ENCODE results near the gene TMEM271.

TMEM271 gene, protein sequence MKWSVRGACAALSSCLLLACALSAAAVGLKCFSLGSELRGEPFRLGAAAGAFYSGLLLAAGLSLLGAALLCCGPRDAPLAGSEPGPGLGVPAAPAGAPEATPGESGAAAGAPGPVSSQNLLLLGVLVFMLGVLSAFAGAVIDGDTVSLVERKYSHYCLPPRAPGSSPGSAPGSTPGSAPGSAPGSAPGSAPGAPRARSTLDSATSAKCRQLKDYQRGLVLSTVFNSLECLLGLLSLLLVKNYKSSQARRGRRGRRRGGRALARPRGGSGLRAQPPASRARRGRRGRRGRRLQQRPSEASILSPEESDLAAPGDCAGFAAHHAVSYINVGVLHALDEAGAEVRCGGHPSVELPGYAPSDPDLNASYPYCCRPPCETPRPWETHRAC

DNA sequence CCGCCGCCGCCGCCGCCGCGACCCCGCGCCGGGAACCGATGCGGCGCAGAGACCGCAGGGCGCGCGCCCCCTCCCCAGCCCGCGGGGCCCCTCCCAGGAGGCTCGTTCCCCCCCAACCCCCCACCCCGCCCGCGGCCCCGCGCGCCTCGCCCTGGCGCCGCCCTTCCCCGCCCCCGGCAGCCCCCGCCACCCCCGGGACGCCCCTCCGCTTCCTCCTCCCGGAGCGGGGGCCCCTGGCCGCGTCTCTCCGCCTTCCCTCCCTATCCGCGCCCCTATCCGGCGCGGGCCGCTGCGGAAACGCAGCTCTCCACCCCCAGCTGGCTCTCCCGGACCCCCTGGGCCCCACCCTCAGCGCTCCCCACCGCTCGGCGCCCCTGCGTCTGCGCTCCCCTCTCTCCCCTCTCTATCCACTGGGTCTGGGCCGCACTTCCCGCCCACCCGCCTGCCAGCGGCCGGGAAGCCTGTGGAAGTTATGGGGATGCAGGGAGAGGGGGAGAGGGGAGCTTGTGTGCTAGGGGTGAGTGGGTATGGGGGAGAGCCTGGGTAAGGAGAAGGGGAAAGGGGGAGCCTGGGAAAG, at the start of gene TMEM271:
TMEM271 (minus strand) TSS at position 51 of the 577 bp plus-strand sequence. CDS start 233 bp downstream, outside the sequence.
- DNase-seq (ENCODE audit: low read depth in 2 of 2), result no peak

DNA sequence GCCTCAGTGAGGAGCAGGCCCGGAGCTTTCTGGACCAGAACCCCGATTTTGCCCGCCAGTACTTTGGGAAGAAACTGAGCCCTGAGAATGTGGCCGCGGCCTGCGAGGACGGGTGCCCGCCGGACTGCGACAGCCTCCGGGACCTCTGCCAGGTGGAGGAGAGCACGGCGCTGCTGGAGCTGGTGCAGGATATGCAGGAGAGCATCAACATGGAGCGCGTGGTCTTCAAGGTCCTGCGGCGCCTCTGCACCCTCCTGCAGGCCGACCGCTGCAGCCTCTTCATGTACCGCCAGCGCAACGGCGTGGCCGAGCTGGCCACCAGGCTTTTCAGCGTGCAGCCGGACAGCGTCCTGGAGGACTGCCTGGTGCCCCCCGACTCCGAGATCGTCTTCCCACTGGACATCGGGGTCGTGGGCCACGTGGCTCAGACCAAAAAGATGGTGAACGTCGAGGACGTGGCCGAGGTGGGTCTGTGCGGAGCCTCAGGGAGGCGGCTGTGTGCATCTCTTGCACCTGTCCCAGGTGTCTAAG, 49.6 kb upstream of the TMEM271 start:
- no peak for DNase-seq (ENCODE audit: low read depth in 2 of 2)

DNA sequence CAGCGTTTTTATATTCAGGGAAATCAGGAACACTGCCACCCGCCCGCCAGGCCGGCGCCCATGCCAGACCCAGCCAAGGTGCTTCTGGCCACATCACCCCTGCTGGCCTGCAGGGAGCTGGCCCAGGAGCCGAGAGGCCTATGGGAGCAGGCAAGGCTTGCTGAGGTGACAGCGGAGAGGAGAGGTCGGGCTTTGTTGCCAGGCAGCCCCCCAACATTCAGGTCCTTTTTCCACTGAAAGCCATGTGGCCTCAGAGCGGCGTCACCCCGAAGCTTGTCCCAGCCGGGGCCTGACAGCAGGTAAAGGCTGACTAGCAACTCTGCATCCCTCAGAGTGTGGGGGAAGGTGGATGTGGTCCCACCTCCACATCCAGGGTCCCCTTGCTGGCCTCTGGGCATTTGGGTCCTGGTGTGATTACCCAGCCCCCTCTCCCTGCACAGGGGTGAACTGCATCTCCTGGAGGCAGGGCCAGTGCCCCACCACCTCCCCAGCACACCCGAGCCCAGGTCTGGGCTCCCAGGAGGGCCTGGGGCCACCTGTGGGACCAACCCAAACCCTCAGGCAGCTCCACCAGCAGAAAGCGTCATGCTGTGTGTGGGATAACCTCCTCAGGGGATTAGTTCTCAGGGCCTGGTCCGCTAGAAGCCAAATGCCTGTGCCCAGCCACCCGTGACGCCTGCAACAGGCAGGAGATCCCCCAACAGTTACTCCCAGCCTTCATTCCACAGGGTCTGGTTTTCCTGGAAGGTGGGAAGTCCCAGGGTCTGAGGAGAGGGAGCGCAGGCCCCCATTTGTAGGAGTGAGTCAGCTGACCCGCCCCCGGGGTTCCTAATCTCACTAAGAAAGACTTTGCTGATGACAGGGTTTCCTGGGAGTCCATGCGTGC, 48.9 kb upstream of the TMEM271 start, which contains the start of gene PDE6B:
PDE6B (plus strand) TSS at position 869 of the 886 bp plus-strand sequence. CDS start 54 bp downstream, outside the sequence.
- DNase-seq (ENCODE audit: low read depth in 2 of 2), result no peak

DNA sequence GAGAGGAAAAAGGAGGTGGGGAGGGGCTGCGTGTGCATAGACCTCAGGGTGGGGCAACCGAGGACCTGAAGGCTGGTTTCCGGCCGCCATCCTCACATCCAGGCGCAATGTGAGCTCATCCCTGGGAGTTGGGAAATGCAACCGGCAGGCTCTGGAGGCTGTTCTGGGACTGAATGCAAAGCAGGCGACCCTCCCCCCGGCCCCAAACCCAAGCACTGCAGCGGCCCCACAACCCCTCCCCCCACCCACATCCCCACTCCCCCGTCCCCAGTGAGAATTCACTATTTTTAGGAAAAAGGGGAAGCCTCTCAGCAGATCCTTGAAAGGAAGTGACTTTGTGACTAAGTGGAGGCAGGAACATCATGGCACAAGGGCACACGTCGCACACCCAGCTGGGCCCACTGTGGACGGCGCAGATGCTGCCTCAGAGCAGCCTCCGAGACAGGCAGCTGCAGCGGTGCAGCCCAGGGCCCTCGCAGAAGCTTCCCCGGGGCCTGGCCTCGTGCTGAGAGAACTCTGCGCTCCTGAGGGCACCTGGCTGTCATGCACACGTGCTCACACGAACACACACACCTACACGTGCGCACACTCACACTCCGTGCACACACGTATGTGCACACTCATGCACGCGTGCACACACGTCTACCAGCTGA, 47.9 kb upstream of the TMEM271 start:
- DNase-seq (ENCODE audit: low read depth in 2 of 2), result no peak

DNA sequence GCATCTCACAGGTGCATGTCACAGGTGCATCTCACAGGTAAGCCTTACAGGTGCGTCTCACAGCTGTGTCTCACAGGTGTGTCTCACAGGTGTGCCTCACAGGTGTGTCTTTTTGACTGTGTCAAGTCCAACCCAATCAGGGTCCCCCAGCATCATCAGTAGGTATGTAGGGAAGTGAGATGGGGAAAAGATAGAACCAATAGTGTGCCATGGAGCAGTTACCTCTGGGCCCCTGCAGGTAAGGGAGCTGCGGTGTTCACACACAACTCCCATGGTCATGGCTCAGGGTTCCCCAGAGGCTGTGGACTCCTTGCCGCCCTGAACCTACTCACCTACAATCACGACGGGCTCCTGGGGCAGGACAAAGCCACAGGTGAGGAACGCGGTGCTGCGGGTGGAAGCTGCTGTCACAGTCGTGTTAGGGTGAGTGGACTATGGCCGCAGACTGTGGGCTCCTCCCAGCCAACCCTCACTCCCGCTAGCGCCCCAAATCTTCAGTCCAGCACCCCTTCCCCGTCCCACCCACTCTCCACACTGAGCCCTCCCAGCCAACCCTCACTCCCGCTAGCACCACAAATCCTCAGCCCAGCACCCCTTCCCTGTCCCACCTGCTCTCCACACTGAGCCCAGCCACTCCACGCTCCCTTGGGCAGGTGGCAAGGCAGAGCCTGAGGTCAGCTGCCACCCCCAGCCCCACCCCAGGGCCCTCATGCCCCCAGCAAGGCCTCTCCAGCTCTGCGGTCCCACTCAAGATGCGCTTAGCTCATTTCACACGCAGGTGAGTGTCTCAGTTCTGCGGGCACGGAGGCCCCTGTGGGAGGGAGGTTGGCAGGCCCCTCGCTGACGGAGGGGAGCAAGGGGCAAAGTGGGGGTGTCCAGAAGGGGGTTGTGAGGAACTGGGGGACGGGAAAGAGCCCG, 47.2 kb upstream of the TMEM271 start:
- no peak for DNase-seq (ENCODE audit: low read depth in 2 of 2)

DNA sequence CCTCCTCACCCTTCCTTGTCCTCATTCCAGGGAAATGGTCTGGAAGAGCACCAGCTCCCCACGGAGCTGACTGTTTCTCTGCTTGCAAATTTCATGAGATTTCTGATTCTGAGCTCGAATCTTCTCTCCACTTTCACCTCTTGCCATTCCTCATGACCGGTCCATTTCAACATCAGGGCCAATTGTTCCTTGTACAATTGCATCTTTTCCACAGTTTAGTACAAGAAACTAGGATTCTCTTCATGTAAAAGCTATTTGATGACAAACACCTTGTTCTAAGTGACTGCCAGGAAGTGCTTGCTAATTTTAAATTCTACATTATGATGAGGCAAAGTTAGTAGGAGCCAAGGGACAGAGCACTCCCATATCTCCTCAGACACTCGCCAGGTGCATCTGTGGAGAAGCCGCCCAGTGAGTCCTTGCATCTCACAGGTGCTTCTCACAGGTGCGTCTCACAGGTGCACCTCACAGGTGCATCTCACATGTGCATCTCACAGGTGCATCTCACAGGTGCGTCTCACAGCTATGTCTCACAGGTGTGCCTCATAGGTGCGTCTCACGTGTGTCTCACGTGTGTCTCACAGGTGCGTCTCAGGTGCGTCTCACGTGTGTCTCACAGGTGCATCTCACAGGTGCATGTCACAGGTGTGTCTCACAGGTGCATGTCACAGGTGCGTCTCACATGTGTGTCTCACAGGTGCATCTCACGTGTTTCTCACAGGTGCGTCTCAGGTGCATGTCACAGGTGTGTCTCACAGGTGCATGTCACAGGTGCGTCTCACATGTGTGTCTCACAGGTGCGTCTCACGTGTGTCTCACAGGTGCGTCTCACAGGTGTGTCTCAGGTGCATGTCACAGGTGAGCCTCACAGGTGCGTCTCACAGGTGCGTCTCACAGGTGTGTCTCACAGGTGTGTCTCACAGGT, 46.2 kb upstream of the TMEM271 start:
- no peak for DNase-seq (ENCODE audit: low read depth in 2 of 2)

DNA sequence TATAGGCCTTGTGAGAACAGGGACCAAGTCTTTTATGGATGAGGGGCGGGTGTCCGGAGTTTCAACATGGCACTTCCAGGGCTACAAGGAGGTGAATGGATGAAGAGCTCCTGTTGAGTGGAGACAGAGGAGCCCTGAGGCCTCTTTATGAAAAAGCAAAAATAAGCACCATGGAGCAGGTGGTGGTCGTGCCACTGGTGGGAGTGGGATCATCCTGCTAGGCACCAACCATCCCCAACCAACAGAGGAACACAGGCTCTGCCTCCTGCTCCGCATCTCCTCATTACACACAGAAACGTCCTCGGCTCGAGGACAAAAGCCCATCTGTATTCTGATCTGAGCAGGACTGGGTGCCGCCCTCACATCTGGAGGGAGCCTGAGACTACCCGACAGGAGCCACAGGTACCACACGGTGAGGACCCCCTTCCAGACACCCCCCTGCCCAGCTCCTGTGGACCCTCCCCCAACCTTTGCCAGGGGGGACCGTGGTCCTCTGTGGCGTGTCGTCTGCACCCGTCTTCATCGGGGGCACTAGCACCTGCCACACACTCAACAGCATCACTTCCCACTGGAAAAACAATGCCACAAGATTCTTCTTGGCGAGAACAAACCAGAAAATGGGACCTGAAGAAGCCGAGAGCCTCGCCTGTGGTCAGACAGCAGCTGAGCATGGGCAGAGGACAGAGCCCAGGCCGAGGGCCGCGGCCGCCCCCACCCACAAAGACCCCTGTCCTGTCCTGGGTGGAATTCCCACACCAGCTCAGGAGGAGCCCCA, 45.4 kb upstream of the TMEM271 start:
- no peak for DNase-seq (ENCODE audit: low read depth in 2 of 2)

DNA sequence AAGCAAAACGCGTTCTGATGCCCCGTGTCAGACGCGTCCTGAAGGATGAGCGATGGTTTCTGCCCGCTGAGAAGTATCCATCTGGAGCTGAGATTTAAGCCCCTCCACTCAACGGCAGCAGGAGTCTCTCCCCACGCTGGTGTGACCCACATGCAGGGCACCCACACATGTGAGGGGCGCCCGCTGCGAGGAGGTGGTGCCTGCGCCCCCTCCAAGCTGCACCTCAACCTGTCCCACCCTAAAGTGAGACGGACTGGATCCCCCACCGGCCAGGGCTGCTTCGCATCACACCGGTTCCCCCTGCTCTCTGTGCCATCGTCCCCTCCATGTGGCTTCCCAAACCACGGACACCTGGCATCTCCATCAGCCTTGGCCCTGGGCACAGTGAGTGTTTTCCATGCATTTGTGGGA, 44.8 kb upstream of the TMEM271 start:
- DNase-seq (ENCODE audit: low read depth in 2 of 2), result no peak

DNA sequence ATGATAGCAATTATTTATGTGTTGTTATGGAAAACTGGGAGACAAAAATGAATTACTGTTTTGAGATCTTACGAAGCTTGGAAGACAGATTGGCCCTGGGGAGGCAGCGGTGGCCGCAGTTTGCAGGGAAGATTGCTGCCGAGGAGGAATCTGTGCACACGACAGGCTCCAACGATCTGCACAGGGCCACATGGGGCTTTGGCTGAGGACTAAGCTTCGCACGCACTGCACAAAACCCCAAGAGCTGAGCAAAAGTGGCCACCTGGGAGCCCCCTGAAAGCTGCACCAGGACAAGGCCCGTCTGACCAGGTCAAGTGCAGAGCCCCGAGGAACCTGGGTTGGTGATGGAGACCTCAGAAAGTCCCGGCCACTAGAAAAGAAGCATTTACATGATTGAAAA, 44.1 kb upstream of the TMEM271 start:
- DNase-seq (ENCODE audit: low read depth in 2 of 2), result no peak

DNA sequence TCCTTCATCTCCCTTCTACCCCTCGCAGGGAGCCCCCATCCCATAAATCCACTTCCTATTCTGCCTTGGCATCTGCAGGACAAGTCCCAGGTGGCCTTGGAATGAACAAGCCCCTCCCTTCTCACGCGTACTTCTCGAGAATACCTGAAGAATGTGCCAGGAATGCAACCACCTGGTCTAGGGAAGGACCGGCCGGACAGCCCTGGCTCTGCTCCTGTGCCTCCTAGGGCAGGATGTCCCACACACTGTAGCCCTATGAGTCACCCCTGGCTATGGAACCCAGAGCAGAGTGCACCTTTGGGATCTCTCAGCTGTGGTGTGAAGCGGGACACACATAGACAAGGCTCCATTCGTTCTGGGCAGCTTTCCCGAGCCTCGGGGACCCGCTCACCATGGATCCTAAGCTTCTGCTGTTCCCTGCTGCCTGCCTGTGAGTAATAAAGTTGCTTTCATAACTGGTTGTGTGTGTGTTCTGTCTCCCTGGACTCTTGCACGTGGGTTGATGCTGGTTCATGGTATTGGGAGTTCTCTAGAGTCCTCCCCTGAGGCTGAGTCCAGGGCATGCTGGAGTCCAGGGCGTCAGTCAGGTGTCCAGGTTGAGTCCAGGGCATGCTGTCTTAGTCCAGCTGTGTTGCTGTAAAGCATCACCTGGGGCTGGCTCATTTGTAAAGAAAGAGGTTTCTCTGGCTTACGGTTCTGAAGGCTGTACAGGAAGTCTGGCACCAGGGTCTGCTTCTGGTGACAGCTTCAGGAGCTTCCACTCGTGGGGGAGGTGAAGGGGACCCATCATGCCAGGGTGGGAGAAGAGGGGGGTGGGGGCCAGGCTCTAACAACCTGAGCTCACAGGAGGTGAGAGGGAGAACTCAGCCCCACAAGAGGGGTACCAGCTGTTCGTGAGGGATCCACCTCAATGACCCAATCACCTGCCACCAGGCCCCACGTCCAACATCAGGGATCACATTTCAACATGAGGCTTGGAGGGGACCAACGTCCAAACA, 41.8 kb upstream of the TMEM271 start:
- no peak for DNase-seq (ENCODE audit: low read depth in 2 of 2)

DNA sequence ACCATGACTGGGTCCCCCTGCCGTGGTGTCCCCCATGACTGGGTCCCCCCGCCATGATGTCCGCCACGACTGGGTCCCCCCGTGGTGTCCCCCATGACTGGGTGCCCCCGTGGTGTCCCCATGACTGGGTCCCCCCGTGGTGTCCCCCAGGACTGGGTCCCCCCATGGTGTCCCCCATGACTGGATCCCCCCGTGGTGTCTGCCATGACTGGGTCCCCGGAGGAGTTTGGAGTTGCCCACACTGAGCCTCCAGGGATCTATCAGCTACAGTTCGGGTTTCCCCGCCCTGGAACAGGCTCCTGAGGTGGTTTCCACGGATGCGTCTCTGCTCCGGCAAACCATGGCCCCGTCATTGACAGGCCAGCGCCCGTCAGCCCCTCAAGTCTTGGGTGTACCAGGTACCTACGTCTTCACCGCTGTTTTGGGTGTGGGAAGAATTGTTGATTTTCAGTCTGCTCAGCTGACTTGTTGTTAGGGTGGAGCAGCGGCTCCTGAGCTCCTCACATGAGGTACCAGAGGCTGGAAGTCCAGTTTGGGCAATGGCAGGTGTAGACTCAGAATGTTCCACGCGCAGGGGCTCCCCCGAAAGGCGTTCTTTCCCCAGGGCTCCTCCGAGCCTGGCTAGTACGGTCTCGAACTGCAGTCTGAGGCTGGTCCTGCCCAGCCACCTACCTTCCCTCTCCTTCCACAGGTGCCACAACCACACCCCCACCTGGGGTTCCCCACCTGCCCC, 41.0 kb upstream of the TMEM271 start:
- no peak for DNase-seq (ENCODE audit: low read depth in 2 of 2)

DNA sequence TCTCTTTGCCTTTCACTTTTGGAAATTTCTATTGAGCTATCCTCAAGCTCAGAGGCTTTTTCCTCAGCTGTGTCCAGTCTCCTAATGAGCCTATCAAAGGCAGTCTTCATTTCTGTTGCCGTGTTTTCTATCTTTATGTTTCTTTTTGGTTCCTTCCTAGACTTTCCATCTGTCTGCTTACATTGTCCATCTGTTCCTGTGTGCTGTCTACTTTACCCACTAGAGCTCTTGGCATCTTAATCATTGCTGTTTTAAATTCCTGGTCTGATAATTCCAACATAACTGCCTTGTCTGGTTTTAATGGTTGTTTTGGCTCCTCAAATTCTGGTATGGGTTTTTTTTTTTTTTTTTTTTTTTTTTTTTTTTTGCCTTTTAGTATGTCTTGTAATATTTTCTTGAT, 40.0 kb upstream of the TMEM271 start:
- DNase-seq (ENCODE audit: low read depth in 2 of 2), result no peak

DNA sequence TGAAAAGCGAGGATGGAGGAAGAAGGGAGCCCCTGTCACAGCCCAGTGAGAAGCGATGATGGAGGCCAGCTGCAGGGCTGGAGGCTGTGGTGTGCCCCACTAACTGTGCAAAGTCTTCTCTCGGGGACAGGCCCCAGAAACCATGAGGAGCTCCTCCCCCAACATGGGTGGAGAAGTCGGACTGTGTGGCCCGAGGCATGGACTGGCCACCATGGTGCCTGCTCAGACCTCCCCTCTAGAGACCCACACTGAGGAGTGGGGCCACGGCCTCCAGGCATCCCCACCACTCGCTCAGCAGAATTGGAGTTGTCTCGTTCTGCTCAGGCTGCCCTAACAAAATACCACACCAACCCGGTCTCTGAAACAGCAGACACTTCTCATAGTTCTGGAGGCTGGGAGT, 37.0 kb upstream of the TMEM271 start:
- no peak for DNase-seq (ENCODE audit: low read depth in 2 of 2)

DNA sequence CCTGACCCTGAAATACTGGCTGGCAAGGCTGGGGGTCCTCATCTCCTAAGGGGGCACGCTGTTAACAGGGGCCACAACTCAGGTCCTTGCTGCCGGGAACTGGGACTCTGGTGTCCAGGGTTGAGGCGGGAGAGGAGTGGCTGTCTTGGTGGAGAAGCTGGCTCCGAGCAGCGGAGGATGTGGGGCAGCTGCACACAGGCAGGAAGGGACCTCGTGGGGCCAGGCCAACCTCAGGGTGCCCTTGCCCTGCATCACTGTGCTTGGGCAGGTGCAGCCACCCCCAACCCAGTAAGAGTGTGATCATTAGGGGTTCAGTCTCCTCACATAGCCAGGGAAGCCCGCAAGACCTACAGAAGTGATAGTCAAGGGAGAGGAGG, 36.6 kb upstream of the TMEM271 start:
- DNase-seq (ENCODE audit: low read depth in 2 of 2), result no peak

DNA sequence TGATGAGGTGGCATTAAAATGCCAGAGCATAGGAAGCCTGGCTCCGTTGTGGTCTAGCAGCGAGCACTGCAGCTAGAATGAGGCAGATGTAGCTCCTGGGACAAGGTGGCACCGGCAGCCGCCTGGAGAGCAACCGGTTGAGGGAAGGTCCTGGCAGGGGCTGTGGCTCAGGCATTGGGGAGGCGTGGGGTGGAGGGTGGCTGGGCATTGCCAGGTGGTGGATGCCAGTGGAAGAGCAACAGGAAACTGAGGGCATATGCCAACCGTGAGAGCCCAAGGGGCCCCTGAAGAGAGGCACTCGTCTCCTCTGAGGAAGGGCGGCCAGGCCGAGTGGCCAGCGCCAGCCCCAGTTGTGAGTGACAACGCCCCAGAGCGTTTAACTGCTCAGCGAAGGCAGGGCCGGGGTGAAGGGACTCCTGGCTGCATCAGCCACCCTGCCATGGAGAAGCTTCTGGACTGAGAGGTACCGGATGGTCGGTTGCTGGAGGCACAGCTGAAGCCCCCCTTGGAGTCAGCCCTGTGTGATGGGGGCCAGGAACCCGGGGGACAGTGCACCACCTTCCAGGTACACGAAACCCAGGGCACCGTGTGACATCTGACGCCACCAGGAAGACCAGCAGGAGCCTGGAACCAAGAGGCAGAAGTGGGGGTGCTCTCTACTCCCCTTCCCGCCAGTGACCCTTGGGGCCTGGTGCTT, 36.1 kb upstream of the TMEM271 start:
- DNase-seq (ENCODE audit: low read depth in 2 of 2), result no peak
